ENCODE measurements around the gene POLR2L.

The POLR2L gene

GRCh38 chr11:791658-792534 is 50.4 kb downstream of the POLR2L start:
- Histone ChIP-seq H3K27ac (no peak overlapping the region), H3K4me3 (no peak overlapping the region)
- DNase-seq (ENCODE audit: low spot score), result no peak
- TF ChIP-seq CTCF (IDR thresholded peaks at IDR 0.05), result no peak

- Histone ChIP-seq H3K27ac (no peak overlapping the region), H3K4me3 (no peak overlapping the region)
- TF ChIP-seq CTCF (IDR thresholded peaks at IDR 0.05), result no peak
- no peak for DNase-seq (ENCODE audit: low spot score)
Observed at GRCh38 chr11:790721-791564, 51.4 kb downstream of the POLR2L start.

GRCh38 chr11:789943-790342 is 52.4 kb downstream of the POLR2L start, which contains the start of gene CEND1:
Gene CEND1 (minus strand): TSS chr11:790090. CDS start chr11:788576, 1,514 bp downstream.
- H3K27ac ChIP-seq, result no peak within 1 kb of the TSS
- H3K4me3 ChIP-seq, result peak within 1 kb of the TSS; percentile 32
- no peak for DNase-seq (ENCODE audit: low spot score)
- no peak for TF ChIP-seq CTCF (IDR thresholded peaks at IDR 0.05)
